Non-pigmented ciliary epithelial cell (primary cell): ENCODE data around the gene RTN3.
A peak's percentile ranks its signal among the peaks of the same experiment; 100 is the strongest.
"Not testable (repeated sequence)": the region's sequence is repeated elsewhere in the genome, so short reads cannot be mapped to it uniquely, and the experiment has no call there.

Experiments
- DNase-seq: peaks from one replicate; pipeline ENCODE4 v3.0.0-alpha.2; 2010; ENCODE audit warnings: low read depth

The RTN3 gene

DNA sequence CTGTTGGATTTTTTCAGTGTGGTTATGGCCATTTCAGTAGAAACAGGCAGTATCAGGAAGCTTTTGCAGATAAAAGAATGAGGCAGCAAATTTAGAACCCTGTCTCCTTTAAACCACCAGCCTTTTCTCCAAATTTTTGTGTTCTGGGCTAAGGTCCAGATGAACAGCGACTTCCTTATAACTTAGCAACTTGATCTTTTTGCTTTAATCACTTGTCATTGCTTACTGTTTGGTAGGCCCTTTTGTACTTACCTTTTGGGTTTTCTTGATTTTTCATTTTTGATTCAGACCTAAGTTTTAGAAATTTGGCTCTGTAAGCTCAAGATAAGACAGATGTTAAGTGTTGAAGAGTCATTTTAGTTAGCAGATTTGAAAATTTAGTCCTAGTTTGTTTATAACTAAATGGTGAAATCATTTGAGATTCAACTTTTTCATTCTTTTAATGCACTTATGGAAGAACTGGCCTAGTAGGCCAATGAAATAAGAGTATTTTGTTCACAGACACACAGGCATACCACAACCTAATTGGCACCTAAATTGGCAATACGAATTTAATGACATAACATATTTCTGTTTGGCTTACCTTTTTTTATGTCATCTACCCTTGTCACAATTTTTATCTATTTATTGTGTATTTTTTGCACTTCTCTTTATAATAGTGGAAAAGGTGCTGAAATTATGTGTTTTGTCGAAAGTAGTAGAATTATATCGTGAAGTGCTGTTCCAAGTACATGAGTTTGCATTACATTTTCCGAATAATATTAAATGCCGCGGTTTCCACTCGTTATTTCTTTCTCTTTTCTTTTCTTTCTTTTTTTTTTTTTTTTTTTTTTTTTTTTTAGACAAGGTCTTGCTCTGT lies 2.1 kb downstream of the RTN3 start:
- DNase-seq = no peak

GRCh38 chr11:63685158-63685721 lies 3.9 kb downstream of the RTN3 start:
- not testable (repeated sequence) for DNase-seq

DNA sequence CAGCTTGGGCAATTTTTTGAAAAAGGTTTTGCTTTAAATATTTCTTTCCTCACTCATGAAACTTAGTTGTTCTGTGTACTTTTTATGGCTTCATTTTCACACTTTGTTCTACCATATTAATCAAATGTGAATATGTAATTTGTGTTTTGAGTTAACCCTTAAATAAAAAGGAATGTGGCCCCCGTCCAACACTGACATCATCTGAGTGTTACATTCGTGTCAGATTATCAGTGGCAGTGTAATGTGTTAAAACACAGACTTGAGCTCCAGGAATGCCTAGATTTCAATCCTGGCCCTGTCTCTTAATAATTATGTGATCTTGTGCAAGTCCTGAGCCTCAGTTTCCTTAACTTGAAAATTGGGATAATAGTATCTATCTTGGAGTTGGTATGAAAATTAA lies 5.6 kb downstream of the RTN3 start:
- DNase-seq = no peak

GRCh38 chr11:63687845-63688244 lies 6.5 kb downstream of the RTN3 start:
- DNase-seq = no peak

GRCh38 chr11:63694596-63694995 lies 13.3 kb downstream of the RTN3 start:
- DNase-seq = no peak

DNA sequence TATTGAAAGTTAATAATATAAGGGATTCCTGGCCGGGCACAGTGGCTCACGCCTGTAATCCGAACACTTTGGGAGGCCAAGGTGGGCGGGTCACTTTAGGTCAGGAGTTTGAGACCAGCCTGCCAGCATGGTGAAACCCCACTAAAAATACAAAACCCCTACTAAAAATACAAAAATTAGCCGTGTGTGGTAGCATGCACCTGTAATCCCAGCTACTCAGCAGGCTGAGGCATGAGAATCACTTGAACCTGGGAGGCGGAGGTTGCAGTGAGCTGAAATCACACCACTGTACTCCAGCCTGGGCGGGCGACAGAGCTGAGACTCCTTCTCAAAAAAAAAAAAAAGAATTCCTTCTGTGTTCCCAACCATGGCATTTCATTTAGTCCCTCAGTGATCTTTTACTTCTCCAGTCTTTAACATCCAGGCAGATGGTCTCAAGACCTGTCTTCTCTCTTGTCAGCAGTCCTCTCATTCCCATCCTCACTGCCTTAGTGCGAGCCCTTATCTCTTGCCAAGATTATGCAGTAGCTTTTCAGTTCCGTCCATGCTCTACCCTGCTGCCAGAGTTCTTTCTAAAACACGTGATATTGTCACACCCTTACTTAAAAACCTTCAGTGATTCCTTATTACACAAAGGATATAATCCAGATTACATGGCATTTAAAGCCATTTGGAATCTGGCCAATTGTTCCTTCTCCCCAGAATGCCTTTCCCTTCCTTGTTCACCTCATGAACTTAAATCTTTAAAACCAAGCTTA lies 17.9 kb downstream of the RTN3 start:
- DNase-seq = no peak

GRCh38 chr11:63699896-63700295 lies 18.6 kb downstream of the RTN3 start:
- DNase-seq = no peak

- no peak for DNase-seq
Measured at GRCh38 chr11:63705526-63705925, 24.2 kb downstream of the RTN3 start.

- DNase-seq = no peak
Measured at GRCh38 chr11:63708764-63709163, 27.5 kb downstream of the RTN3 start.

- no peak for DNase-seq
Measured at GRCh38 chr11:63709336-63709884, 28.1 kb downstream of the RTN3 start.

DNA sequence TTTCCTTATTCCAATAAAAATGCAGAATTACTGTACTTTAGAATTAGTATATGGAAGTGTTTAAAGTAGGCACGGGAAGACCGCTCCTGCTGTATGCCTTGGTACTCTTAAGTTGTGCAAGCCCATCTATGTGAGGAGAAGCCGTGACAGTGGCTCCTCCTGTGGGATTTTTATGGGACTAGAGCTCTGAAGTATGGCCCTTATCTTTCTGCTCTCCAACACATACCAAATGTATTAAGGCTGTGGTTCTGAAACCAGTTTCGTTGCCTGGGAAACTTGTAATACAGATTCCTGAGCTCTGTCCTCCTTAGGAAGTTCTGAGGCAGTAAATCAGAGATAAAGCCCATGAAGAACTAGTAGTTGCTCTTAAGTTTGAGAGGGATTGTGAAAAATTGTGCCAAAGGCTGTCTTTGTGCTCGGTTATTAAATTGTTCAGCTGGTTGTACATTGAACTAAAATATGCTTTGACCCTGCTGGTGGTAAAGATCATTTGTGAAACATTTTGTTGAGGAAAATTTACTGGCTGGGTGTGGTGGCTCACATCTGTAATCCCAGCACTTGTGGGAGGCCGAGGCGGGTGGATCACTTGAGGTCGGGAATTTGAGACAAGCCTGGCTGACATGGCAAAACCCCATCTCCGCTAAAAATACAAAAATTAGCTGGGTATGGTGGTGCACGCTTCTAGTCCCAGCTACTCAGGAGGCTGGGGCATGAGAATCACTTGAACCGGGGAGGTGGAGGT lies 29.3 kb downstream of the RTN3 start:
- DNase-seq = peak; percentile 45

- DNase-seq = no peak
Measured at GRCh38 chr11:63711838-63712237, 30.5 kb downstream of the RTN3 start.

DNA sequence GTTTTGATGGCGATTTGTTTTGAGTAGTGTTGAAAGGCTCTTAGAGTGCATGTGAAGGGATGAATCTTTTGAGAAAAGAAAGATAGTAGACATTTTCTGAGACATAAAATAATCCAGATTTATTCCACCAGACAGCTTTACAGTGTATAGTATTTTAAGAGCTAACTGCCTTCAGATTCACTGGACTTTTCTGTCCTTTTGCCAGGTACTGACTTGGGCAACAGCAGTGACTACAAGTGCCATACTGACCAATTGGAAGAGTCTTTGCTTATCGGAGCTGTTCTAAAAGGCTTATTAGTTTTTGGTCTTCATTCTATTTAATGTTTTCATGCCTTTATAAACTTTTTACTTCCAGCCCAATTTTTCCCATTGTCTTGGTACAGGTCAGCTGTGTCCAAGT lies 32.5 kb downstream of the RTN3 start:
- no peak for DNase-seq

GRCh38 chr11:63716046-63716445 lies 34.7 kb downstream of the RTN3 start:
- no peak for DNase-seq

DNA sequence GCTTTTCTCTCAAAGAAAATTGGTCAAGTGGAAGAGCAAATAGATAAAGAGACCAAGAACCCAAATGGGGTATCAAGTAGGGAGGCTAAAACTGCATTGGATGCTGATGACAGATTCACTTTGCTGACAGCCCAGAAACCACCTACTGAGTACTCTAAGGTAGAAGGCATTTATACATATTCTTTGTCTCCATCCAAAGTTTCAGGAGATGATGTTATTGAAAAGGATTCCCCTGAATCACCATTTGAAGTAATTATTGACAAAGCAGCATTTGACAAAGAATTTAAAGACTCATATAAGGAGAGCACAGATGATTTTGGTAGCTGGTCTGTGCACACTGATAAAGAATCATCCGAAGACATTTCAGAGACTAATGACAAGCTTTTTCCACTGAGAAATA lies 37.7 kb downstream of the RTN3 start:
- no peak for DNase-seq

DNA sequence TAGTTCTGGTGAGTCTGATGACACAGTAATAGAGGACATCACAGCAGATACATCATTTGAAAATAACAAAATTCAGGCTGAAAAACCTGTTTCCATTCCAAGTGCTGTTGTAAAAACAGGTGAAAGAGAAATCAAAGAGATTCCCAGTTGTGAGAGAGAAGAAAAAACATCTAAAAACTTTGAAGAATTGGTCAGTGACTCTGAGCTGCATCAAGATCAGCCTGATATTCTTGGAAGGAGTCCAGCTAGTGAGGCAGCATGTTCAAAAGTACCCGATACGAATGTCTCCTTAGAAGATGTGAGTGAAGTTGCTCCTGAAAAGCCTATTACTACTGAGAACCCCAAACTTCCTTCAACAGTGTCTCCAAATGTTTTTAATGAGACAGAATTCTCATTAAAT lies 38.7 kb downstream of the RTN3 start:
- peak; percentile 36 for DNase-seq

DNA sequence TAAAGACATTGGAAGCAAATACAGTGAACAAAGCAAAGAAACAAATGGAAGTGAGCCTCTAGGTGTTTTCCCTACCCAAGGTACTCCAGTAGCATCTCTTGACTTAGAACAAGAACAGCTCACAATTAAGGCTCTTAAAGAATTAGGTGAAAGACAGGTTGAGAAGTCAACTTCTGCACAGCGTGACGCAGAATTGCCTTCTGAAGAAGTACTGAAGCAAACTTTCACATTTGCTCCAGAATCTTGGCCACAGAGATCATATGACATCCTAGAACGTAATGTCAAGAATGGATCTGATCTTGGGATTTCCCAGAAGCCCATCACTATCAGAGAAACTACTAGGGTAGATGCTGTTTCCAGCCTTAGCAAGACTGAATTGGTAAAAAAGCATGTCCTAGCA lies 39.3 kb downstream of the RTN3 start:
- DNase-seq = no peak

DNA sequence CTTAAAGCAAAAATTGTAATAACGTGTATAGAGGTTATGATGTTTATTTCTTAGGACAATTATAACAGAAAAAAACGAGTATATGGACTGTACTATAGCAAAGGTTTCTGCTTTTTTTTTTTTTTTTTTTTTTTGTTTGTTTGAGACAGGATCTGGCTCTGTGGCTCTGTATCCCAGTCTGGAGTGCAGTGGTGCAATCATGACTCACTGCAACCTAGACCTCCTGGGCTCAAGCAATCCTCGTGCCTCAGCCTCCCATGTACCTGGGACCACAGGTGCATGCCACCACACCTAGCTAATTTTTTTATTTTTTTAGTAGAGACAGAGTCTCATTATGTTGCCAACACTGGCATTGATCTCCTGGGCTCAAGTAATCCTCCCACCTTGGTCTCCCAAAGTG lies 48.0 kb downstream of the RTN3 start:
- no peak for DNase-seq

- DNase-seq = no peak
Measured at GRCh38 chr11:63736864-63737263, 55.6 kb downstream of the RTN3 start.

GRCh38 chr11:63737718-63738117 lies 56.4 kb downstream of the RTN3 start:
- DNase-seq = no peak

DNA sequence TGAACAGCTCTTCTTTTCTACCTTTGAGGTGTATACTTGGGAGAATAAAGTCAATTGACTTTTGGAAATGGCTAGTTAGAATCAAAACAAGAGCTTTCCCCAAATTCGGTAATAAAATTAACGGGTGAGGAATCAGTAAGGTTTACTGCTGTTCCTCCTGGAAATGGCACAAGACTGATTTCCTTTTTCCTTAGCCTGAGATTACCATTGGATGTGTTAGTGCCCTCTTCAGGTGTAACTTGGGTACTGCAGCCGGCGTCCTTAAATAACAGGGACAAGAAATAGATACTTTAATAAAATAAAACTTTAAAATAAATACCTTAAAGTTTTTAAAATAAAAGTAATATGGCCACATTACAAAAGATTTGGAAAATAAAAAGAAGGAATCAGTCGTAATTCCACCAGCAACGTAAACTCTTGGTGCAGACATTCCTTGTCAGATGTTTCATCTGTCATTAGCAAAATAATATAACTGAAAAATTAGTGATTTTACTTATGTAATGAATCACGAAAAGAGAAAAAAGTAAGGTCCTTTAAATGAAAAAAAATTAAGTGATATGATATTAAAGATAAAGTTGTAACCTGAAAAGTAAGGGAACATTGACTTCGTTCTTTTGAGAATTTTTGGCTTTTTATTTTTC lies 57.5 kb downstream of the RTN3 start:
- peak; percentile 60 for DNase-seq
